Spleen (tissue), 7 donors: ENCODE measurements around the gene FADS2.

Experiments used
- CTCF ChIP-seq, 11 experiments: fragments of 200-600 bp in 7 of 11; fragments of 450-650 bp in 4 of 11; sonication (generic) in 4 of 11; IDR thresholded peaks in 8 of 11; conservative IDR thresholded peaks in 3 of 11; 1 replicate in 7 of 11; 2 replicates in 4 of 11; pipeline versions ENCODE4 v1.4.0 to v1.8.0; 2016 to 2021; ENCODE audit warnings: antibody characterized with exemption in 11 of 11, inconsistent platforms in 4 of 11, mild to moderate bottlenecking in 1 of 11
- POLR2A ChIP-seq, 3 donors: fragments of 450-650 bp; IDR thresholded peaks; one replicate each; pipeline ENCODE4 v1.5.1; 2017; ENCODE audit warnings: antibody characterized with exemption in 3 of 3, mild to moderate bottlenecking in 1 of 3
- donor health status: DM: no; HTN: no; CAD: no; lungs with moderate emphysema.
- donor health status: DM: no; HTN: no; CAD: no.
- donor health status: DM: no; HTN: no; CAD: no.

GRCh38 chr11:61908730-61909316 lies 80.7 kb downstream of the FADS2 start:
- TF ChIP-seq CTCF (IDR thresholded peaks at IDR 0.05 in 8 of 11, conservative IDR thresholded peaks at IDR 0.05 in 3 of 11) (no peak), POLR2A (IDR thresholded peaks at IDR 0.05) (no peak)
